ENCODE measurements around the gene LRG1.

GRCh38 chr19:4566402-4567051, 26.7 kb upstream of the LRG1 start:
- TF ChIP-seq EZH2 (IDR thresholded peaks at IDR 0.05; ENCODE audit: low read depth, unreplicated experiment): no peak
- no peak for TF ChIP-seq POLR2AphosphoS5 (IDR thresholded peaks at IDR 0.05; ENCODE audit: low read depth)
- TF ChIP-seq CTCF (conservative IDR thresholded peaks at IDR 0.05; ENCODE audit: low read depth in 2 of 2): no peak
- no peak for TF ChIP-seq EZH2phosphoT487 (IDR thresholded peaks at IDR 0.05; ENCODE audit: unreplicated experiment)
- TF ChIP-seq REST (IDR thresholded peaks at IDR 0.05; ENCODE audit: unreplicated experiment): no peak
- no peak for TF ChIP-seq JUNB (IDR thresholded peaks at IDR 0.05; ENCODE audit: unreplicated experiment)
- no peak for TF ChIP-seq CREB1 (CRISPR knock-in tag; IDR thresholded peaks at IDR 0.05; ENCODE audit: low read depth)
- TF ChIP-seq ETS1 (IDR thresholded peaks at IDR 0.05): no peak
- no peak for TF ChIP-seq STAT1 (IDR thresholded peaks at IDR 0.05; ENCODE audit: unreplicated experiment)
- TF ChIP-seq ZNF114 (CRISPR knock-in tag; IDR thresholded peaks at IDR 0.05): no peak
- TF ChIP-seq ZNF331 (CRISPR knock-in tag; IDR thresholded peaks at IDR 0.05; ENCODE audit: low read depth): no peak
- no peak for TF ChIP-seq NANOG (IDR thresholded peaks at IDR 0.05; ENCODE audit: borderline replicate concordance)

All from GM23338 (cell line).